GM18507 (cell line): ENCODE results near the gene RAB8A.
"Not testable (repeated sequence)": the region's sequence is repeated elsewhere in the genome, so short reads cannot be mapped to it uniquely, and the experiment has no call there.

Experiments
- DNase-seq: peaks from one replicate; pipeline ENCODE4 v3.0.0; 2011; ENCODE audit warnings: low read depth; ENCODE audit not compliant: insufficient read length; ENCODE audit errors: extremely low spot score
- FAIRE-seq: peaks from 2 replicates; lab custom pipeline; 2011; peaks lifted over from hg19 to GRCh38; lab: Jason Lieb, UNC

The RAB8A gene

GRCh38 chr19:16077984-16078758 is 33.5 kb upstream of the RAB8A start:
- no peak for FAIRE-seq
- DNase-seq = no peak

- DNase-seq (no peak), FAIRE-seq (peak; percentile 93)
These were observed 32.7 kb upstream of the RAB8A start for GRCh38 chr19:16078759-16079707.

GRCh38 chr19:16084067-16084685 is 27.5 kb upstream of the RAB8A start:
- no peak for FAIRE-seq
- DNase-seq = no peak

GRCh38 chr19:16085115-16085514 is 26.6 kb upstream of the RAB8A start:
- FAIRE-seq (no peak), DNase-seq (no peak)

- not testable (repeated sequence) for FAIRE-seq, DNase-seq
These were observed 24.3 kb upstream of the RAB8A start for GRCh38 chr19:16087404-16087803.

- DNase-seq = no peak
- no peak for FAIRE-seq
These were observed 23.7 kb upstream of the RAB8A start for GRCh38 chr19:16087940-16088339.

- DNase-seq = no peak
- no peak for FAIRE-seq
These were observed 23.2 kb upstream of the RAB8A start for GRCh38 chr19:16088351-16089009.

GRCh38 chr19:16089010-16089846 is 22.5 kb upstream of the RAB8A start:
- FAIRE-seq (no peak), DNase-seq (no peak)

GRCh38 chr19:16091546-16092475 is 19.9 kb upstream of the RAB8A start:
- FAIRE-seq (no peak), DNase-seq (no peak)

GRCh38 chr19:16094360-16095070 is 17.2 kb upstream of the RAB8A start:
- DNase-seq (no peak), FAIRE-seq (no peak)

- no peak for DNase-seq
- FAIRE-seq = no peak
These were observed 16.6 kb upstream of the RAB8A start for GRCh38 chr19:16095071-16095571.

- DNase-seq (no peak), FAIRE-seq (no peak)
These were observed 15.3 kb upstream of the RAB8A start for GRCh38 chr19:16096280-16096855.

GRCh38 chr19:16098416-16098768 is 13.3 kb upstream of the RAB8A start:
- no peak for DNase-seq
- no peak for FAIRE-seq

GRCh38 chr19:16098821-16099220 is 12.9 kb upstream of the RAB8A start:
- DNase-seq (no peak), FAIRE-seq (no peak)

GRCh38 chr19:16099314-16099965 is 12.2 kb upstream of the RAB8A start:
- DNase-seq, FAIRE-seq: not testable (repeated sequence)

GRCh38 chr19:16100524-16100923 is 11.2 kb upstream of the RAB8A start:
- no peak for DNase-seq
- FAIRE-seq = no peak
